GM20000 (cell line): ENCODE measurements around the gene PPP1R12B.
A peak's percentile ranks its signal among the peaks of the same experiment; 100 is the strongest.

Experiments
- DNase-seq: peaks from one replicate; pipeline ENCODE4 v3.0.0; 2012; ENCODE audit warnings: low spot score
- CTCF ChIP-seq: IDR thresholded peaks from 2 replicates; pipeline ENCODE4 v1.5.1; 2012; ENCODE audit warnings: mild to moderate bottlenecking, control low read depth; ENCODE audit errors: extremely low read depth, missing control alignments

Gene PPP1R12B

GRCh38 chr1:202561726-202562443, 213.4 kb downstream of the PPP1R12B start:
- TF ChIP-seq CTCF: no peak
- no peak for DNase-seq

GRCh38 chr1:202562444-202563060, 214.1 kb downstream of the PPP1R12B start:
- TF ChIP-seq CTCF: no peak
- DNase-seq: no peak

GRCh38 chr1:202563818-202564217, 215.3 kb downstream of the PPP1R12B start:
- TF ChIP-seq CTCF: no peak
- no peak for DNase-seq

DNA sequence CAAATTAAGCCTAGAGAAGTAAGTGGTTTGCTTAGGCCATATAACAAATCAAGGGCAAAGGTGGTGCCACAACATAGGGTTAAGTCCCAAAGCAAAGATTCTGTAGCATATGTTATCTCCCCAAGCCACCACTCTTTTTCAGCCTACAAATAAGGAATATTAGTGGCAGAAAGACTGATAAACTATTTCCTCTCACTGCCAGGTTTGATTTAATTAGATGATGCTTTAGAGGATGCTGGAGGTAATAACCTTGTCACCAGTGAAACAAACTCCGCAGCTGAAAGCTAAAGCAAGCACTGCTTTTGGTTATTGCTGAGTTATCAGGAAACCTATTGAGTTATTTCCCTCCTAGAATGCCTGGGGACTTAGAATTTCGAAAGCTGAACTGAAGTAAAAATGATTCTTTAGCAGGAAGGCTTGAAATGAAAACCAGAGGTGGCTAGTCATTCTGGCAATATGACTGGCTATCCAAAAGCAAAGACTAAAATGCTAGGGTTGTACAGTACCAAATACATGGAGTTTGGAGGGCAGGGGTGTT, 216.5 kb downstream of the PPP1R12B start:
- no peak for DNase-seq
- TF ChIP-seq CTCF: no peak

GRCh38 chr1:202565890-202566602, 217.5 kb downstream of the PPP1R12B start:
- peak; percentile 47 for DNase-seq
- peak; percentile 6 for TF ChIP-seq CTCF

GRCh38 chr1:202567738-202568137, 219.2 kb downstream of the PPP1R12B start:
- no peak for TF ChIP-seq CTCF
- no peak for DNase-seq

DNA sequence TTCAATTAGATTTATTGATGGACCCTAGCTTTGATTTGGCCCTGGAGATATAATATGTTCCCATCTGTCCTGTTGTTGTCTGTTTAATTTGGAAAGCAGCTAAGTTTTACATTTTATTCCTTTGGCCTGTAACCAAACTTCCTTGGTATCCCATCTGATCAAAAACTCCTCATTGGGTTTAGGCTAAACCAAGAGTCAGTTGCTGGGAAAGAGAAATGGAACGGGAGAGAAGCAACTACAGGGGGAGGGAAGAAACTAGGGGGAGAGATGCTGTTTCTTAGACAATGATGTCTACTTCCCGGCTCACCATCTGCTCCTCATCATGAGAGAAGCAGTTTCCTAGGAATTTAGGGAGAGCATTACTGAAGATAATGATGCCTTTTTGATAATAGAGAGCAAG, 219.9 kb downstream of the PPP1R12B start:
- no peak for DNase-seq
- no peak for TF ChIP-seq CTCF
